ENCODE results near the gene PML. TPM values are rescaled to one million over a fixed set of nuclear protein-coding genes. Genes with fewer than 3 reads are reported as not detected.
"Not testable (repeated sequence)": the region's sequence is repeated elsewhere in the genome, so short reads cannot be mapped to it uniquely, and the experiment has no call there.

The PML gene
- polyA plus RNA-seq, 10 donors: 22.6 to 36.4 (median 28.7) TPM

- no peak for DNase-seq
Measured at GRCh38 chr15:73957276-73957675, 37.2 kb upstream of the PML start.

GRCh38 chr15:73957785-73958184 is 36.7 kb upstream of the PML start:
- DNase-seq: no peak

DNA sequence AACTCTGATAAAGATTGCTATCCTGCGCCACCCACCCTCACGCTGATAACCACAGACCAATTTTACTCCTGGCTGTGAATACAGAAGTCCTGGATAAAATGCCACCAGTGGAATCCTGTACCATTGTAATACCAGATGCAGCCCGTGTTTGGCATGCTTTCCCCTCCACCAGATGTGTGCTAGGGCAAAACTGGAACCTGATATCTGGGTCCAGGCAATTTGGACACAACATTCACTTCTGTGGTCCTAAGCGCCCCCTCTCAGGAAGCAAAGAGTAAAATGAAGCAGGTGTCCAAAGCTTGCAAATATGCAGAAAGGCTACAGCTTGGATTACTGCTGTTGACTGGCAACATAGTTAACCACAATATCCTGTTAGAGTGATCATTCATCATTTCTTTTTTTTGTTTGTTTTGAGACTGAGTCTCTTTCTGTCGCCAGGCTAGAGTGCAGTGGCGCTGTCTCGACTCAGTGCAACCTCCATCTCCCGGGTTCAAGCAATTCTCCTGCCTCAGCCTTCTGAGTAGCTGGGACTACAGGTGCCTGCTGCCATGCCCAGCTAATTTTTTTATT is 35.4 kb upstream of the PML start:
- DNase-seq: peak in 1 of 3 donors; percentile 59

DNA sequence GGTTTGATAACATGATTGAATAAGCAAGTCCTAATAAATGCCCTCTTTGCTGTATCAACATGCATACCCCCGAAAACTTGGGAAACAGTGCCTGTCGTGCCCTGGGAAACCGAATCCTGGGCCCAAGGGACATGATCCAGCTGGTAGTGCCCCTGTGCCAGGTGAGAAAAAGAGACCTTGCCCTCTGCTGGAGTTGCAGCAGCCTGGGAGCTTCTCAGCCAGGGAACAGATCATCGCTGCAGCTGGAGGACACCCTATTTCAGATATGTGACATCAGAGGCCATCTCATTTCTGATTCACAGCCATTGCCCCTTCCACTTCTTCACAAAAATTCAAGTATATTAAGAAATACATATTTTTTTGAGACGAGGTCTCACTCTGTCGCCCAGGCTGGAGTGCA is 34.7 kb upstream of the PML start:
- DNase-seq: no peak

DNA sequence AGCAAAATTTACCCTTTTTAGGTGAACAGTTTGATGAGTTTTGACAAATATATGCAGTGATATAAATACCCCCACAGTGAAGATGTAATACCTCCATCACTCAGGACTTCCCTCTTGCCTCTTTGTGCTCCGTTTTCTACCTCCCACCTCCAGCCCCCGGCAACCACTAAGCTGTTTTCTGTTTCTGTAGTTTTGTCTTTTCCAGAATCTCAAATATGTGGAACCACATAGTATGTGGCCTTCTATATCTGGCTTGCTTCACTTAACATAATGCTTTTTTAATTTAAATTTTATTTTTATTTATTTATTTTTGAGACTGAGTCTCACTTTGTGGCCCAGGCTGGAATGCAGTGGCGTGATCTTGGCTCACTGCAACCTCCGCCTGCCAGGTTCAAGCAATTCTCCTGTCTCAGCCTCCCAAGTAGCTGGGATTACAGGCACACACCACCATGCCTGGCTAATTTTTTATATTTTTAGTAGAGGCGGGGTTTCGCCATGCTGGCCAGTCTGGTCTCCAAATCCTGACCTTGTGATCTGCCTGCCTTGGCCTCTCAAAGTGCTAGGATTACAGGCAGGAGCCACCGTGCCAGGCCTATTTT is 33.9 kb upstream of the PML start:
- DNase-seq: not testable (repeated sequence)

DNA sequence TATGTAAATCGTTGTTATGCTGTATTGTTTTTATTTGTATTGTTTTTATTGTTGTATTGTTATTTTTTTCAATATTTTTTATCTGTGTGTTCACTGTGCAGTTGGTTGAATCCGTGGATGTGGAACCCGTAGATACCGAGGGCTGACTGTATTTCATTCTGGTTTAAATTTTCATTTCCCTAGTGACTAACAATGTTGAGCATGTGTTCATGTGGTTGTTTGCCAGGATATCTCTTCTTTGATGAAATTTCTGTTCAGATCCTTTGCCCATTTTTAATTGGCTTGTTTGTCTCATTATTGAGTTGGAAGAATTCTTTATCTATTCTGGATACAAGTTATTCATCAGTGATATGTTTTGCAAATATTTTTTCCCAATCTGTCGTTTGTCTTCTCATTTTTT is 32.1 kb upstream of the PML start:
- DNase-seq: no peak

DNA sequence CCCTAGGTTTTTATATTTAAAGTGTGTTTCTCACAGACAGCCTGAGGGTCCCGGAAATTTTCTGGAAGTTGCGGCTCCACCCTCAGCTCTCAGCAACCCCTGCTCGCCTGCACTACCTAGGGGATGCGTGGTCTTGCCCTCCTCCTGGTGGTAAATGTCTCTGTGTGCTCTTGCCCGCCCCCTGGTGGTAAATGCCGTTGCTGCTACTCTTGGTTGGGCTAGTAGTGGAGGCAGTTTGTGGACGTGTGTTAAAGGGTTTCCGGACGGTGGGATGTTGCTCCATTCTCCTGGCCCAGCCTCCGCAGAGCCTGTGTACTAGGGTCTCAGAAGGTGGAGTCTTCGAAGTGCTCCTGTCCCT is 29.8 kb upstream of the PML start:
- peak; percentile 59 to 80 (median 75) for DNase-seq

DNA sequence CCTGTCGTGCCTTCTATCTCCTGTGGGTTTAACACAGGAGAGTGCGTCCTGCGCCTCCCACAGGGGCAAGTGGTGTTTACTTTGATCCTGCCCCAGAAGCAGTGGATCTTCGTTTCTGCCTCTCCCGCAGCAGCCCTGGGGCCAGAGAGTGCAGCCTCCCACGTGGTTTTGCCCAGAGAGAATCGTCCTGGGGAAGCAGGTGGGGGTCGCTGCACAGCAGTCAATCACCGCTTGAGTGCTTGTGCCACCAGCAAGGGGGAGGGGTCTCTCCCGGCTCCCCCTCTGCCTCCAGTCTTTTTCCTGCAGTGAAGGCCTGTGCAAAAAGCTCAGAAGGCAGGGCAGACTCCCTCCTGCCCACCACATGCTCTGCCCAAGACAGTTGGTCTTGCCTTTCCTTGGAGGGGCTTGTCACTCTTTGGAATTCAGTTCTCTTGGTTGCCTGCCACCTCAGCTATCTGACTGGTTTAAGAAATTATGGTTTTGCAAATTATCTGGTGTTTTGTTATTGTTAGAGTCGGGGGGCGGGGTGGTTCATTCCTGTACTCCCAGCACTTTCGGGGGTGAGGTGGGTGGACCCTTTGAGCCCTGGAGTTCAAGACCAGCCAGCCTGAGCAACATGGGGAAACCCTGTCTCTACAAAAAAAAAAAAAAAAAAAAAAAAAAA is 29.3 kb upstream of the PML start:
- no peak for DNase-seq

DNA sequence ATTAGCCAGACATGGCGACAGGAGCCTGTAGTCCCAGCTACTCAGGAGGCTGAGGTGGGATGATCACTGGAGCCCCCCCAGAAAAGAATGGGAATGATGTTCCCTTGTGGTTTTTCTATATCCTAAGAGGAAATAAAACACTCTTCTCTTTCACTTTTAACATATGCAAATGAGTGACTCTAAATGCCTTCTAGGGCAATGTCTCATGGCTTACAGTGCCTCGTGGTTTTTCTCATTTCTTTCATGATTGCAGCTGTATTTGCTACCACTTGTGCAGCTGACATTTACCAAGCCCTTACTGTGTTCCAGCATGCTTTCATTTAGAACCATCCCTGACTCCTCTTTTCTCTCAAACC is 28.8 kb upstream of the PML start:
- no peak for DNase-seq

DNA sequence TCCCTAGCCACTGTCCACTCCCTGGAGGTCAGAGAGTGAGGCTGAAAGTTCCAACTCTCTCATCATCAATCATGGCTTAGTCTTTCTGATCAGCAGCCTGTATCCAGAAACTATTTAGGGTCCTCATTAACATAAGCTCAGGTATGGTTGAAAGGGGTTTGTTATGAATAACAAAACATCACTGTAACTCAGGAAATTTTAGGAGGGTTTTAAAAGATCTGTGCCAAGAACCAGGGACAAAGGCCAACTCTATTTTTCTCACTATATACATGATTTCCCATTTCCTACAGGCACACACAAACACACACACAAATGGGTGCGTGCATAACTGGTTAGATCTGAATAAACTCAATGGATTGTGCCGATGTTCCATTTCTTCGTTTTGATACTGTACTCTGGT is 26.1 kb upstream of the PML start:
- DNase-seq: no peak

DNA sequence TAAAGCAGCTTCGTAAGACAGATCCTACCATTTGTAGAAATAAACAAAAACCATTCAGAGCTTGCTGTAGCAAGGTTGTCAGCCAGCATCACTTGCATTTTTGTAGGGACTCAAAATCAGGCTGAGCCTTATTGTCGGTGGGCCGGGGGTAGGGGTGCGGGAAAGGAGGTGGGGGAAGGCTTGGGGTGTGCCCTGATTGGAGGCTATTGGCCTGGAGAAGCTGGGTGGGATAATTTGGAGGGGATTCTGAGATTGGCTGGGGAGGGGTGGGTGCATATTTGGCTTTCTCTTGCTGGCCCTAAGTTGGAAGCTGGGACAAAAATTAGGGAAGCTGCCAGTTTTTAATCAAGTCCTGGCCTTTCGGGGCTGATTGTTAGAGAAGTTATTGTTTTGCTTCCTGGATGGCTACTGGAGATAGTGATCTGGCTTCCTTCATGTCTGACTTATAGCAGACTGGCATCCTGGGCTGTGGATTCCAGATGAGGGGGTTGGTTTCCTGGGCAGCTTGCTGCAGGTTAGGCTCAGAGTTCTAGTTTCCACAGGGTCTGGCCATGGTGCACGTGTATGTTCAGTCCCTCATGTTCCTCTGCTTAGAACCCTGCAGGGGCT is 25.3 kb upstream of the PML start:
- DNase-seq: no peak

DNA sequence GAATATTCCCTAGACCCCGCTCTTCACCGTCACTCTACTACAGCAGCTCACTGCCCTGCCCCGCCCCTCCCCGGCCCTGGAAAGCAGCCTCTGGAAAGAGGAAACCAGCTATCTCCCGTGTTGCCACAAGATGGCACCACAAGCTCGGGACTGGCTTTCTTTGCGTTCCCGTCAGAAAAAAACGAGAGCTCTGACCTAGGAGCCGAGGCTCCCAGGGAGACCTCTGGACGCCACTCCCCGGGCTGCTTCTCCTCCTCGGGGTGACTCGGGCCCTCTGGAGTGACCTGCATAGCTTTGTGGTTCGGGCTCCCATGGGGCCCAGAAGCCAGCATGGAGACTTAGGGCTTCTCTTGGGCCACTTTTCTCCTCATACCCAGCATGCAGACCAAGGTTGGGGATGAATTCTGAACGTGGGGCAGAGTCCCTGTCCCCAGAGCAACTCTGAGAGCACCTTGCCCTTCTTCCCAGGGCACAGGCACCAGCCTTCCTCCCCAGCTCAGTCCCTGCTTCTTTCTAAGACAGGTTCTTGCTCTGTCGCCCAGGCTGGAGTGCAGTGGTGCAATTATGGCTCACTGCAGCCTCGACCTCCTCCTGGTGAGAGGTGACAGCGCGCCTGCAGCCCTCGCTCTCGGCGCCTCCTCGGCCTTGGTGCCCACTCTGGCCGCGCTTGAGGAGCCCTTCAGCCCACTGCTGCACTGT is 21.4 kb upstream of the PML start:
- peak; percentile 84 to 95 (median 91) for DNase-seq

- DNase-seq: not testable (repeated sequence)
Measured at GRCh38 chr15:73973683-73974200, 20.8 kb upstream of the PML start.

DNA sequence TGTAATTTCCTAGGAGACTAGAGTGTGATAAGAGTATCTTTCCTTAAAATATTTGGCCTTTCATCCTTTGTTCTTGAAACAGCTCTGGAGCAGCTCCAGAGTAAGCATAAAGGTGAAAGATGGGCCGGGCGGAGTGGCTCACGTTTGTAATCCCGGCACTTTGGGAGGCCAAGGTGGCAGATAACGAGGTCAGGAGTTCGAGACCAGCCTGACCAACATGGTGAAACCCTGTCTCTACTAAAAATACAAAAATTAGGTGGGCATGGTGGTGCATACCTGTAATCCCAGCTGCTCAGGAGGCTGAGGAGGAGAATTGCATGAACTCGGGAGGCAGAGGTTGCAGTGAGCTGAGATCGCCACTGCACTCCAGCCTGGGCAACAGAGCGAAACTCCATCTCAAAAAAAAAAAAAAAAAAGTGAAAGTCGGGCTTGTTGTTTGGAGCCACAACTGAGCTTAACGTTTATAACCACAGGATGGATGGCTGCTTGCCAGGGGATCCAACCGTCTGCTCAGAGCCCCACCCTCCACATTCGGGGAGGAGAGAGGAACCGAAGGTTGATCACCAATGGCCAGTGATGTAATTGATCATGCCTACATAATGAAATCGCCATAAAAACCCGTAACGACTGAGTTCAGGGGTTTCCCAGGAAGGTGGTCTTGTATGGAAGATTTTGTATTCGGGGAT is 18.9 kb upstream of the PML start:
- peak in 1 of 3 donors; percentile 27 for DNase-seq

DNA sequence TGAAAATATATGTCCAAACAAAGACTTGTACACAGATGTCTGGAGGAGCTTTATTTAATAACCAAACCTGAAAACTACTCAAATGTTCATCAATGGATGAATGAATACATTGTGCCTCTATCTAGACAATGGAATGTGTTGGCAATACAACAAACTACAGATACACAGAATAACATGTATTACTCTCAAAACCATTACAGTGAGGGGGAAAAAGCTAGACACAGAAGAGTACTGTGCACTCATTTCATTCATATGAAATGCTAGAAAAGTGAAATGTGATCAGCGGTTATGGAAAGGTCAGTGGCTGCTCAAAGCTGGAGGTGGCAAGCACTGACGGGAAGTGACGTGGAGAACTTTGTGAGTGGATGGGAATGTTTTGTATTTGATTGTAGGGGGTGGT is 15.6 kb upstream of the PML start:
- no peak for DNase-seq

DNA sequence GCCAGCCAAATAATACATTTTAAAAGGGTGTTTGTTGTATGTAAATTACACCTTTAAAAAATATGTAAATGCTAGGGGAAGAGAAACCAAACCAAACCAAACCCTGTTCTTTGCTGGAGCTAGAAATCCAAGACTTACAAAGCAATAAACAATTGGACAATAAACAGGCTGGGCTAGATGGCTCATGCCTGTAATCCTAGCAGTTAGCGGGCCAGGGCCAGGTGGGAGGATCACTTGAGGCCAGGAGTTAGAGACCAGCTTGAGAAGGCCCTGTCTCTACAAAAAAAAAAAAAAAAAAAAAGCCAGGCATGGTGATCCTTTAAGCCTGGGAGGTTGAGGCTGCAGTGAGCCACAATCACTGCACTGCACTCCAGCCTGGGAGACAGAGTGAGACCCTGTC is 14.9 kb upstream of the PML start:
- peak in 1 of 3 donors; percentile 1 for DNase-seq

GRCh38 chr15:73981761-73982221 is 12.7 kb upstream of the PML start:
- DNase-seq: no peak

DNA sequence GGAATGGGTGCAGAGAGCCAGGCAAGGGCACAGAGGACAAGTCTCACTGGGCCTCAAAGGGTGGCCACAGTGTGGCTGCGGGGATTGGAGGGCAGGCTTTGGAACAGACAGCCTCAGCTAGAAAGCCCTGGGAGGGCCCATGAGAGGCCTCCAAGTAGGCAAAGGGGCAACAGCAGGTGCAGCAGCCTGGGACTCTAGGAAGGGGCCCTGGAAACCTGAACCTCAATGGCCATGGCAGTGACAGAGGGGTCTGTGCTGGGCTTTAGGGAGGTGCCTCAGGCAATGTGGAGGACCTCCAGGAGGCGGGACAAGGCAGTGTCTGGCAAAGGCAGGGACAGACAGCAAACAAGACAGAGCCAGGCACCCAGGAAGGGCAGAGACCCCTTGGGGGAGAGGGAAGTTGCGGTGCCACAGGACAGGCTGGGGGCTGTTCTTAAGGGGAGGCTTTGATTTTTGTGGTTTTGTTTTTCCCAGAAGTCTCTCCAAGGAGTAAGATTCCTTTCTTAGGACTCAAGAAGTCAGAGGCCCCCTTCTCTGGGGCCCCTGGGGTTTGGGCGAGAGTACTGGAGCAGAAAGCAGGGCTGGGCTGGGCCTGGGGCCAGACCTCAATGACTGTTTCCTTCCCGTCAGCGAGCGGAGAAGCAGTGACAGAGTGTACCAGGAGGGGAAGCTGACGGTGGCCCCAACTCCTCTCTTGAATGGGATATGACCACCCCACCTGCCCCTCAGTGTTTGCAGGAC is 12.1 kb upstream of the PML start:
- peak; percentile 89 to 96 (median 93) for DNase-seq

DNA sequence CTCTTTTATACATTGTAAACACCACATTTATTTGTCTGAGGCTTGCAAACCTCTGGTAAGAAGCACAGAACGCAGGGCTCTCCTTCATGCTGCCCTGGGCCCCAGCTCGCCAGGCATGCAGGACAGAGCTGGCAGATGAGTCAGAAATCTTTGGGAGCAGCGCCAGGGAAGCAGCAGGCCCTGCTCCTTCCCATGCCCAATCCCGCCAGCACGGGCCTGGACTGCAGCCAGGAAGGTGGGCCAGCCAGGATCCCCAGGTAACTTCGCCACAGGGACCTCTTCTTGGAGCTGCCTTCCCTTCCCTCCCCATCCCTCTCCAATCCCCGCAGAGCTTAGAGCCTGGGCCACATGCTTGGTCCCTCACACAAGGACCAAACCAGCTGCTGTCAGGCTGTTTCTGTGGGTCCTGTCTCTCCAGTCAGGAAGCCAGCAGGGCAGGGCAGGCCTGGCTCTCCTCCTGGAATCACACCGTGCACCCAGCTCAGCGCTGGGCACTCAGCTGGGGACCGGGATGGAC is 11.2 kb upstream of the PML start:
- peak in 2 of 3 donors; percentile 62 to 64 for DNase-seq

- no peak for DNase-seq
Measured at GRCh38 chr15:73983773-73984172, 10.7 kb upstream of the PML start.
